Measurements from ENCODE around the gene TMEM178A.

Gene TMEM178A

DNA sequence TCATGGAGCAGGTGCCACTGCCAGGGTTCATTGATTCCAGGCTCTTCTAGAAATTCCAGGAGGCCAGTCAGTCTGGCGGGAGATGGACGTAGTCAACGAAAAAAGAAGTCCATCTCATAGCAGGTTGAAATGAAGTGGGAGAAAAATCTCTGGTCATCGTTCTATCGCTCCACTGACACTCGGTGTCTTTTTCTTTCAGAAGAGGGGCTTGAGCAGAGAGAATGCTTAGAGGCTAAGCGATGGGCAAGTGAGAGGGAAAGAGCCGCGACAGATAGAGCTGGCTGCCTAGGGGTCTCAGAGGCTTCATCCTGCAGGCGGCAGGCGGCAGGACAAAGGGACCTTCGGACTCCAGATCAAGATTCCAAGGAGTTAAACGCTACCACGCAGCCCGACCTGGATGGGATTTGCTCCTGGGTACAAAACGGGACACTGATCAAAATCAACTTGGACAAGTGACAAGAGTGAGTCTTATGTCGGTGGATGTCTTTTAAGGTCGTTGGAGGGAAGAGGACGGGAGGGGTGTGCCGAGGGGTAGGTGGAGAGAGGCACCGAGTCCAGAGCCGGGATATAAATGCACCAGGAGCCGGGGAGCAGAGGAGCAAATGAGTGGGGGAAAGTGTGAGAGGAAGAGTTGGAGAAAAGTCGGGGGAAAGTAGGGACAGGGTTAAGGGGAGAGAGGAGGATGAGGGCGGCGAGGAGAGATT, 677 bp upstream of the TMEM178A start:
- no peaks in the 10 kb centered on the region for H3K79me2 ChIP-seq
- H3K9ac ChIP-seq = no peak overlapping the region
- no peaks in the 10 kb centered on the region for H3K27me3 ChIP-seq (ENCODE audit: control insufficient read depth, insufficient read depth, low read length)
- H3K36me3 ChIP-seq (ENCODE audit: control insufficient read depth, insufficient read depth, low read length) = no peaks in the 10 kb centered on the region
- TF ChIP-seq, protein P1, sequence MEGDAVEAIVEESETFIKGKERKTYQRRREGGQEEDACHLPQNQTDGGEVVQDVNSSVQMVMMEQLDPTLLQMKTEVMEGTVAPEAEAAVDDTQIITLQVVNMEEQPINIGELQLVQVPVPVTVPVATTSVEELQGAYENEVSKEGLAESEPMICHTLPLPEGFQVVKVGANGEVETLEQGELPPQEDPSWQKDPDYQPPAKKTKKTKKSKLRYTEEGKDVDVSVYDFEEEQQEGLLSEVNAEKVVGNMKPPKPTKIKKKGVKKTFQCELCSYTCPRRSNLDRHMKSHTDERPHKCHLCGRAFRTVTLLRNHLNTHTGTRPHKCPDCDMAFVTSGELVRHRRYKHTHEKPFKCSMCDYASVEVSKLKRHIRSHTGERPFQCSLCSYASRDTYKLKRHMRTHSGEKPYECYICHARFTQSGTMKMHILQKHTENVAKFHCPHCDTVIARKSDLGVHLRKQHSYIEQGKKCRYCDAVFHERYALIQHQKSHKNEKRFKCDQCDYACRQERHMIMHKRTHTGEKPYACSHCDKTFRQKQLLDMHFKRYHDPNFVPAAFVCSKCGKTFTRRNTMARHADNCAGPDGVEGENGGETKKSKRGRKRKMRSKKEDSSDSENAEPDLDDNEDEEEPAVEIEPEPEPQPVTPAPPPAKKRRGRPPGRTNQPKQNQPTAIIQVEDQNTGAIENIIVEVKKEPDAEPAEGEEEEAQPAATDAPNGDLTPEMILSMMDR (IDR thresholded peaks at IDR 0.05) = no peak
- H3K4me1 ChIP-seq = no peaks in the 10 kb centered on the region
- peak overlapping the region; percentile 68 for H2AFZ ChIP-seq
- H3K9me3 ChIP-seq (ENCODE audit: control insufficient read depth, low read length) = no peaks in the 10 kb centered on the region
- no peak overlapping the region for H3K4me3 ChIP-seq (ENCODE audit: low read depth, low read length)
- no peak overlapping the region for H3K4me2 ChIP-seq (ENCODE audit: low read length)
- no peak overlapping the region for H3K27ac ChIP-seq

DNA sequence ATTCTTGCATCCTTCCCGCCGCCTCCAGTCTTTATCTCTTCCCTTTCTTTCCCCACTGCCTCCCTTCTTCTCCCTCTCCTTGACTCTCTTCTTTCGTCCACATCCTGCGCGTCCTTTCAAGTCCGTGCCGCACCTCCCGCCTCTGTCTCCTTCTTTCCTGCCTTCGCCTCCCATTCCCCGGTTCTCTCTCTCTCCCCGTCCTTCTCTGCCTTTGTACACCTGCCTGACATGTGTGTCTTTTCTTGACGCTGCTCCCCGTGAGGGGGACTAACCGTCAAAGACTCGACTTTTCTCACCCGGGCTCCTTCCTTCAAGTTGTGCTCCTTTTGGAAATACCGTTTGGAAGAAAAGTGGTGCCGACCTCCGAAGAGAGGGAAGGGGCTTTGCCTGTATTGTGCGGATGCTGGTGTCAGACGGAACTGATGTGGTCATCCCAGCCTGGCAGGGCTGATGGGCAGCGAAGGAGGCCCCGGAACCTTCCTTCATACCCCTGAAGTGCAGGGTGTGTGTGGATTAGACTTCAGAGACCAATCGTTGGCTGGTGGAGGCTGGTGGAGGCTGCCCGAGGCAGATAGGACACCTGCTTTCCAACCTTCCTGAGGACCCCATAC, 879 bp downstream of the TMEM178A start:
- TF ChIP-seq, protein P1 (IDR thresholded peaks at IDR 0.05) = no peak
- Histone ChIP-seq H3K9me3 (ENCODE audit: control insufficient read depth, low read length) (no peaks in the 10 kb centered on the region), H3K4me2 (ENCODE audit: low read length) (peak overlapping the region; percentile 70), H2AFZ (peak overlapping the region; percentile 54), H3K4me1 (no peaks in the 10 kb centered on the region), H3K9ac (no peak overlapping the region), H3K27me3 (ENCODE audit: control insufficient read depth, insufficient read depth, low read length) (no peaks in the 10 kb centered on the region), H3K4me3 (ENCODE audit: low read depth, low read length) (peak overlapping the region; percentile 31), H3K36me3 (ENCODE audit: control insufficient read depth, insufficient read depth, low read length) (no peaks in the 10 kb centered on the region), H3K27ac (no peak overlapping the region), H3K79me2 (no peaks in the 10 kb centered on the region)

DNA sequence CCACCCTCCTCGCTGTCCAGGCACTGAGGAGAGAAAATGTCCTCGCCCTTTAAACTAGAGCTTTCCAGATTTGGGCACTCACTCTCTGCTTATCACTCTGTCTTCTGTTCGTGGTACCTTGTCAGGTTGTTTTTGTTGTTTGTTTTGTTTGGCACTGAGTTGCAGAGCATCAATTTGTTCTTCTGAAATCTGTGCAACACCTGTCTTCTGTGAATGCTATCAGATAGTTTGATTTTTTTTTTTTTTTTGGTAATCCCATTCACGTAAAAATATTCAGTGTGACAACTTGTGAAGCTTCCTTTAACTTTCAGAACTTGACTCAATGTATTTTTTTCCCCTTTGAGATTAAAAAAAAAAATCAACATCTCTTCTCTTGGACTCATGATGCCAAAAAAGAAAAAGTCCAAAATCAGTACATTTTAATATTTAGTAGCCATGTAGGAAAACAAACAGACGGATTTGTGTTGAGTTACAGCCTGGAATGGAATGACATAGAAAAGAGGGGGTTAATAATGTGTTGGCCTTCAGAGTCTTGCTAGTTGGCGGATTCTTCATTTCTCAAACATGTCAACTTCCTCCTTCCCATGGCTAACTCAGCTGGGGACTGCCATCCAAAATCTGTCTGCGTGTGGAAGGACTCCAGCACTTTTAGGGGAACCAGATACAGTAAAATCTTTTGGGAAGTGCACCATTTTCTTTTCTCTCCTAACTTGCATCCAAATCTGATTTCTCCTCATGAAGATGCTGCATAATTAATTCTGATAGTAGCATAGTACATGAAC, 1.6 kb downstream of the TMEM178A start:
- peak overlapping the region; percentile 54 for H2AFZ ChIP-seq
- no peak overlapping the region for H3K4me2 ChIP-seq (ENCODE audit: low read length)
- no peaks in the 10 kb centered on the region for H3K27me3 ChIP-seq (ENCODE audit: control insufficient read depth, insufficient read depth, low read length)
- H3K9ac ChIP-seq = no peak overlapping the region
- TF ChIP-seq, protein P1 (IDR thresholded peaks at IDR 0.05) = no peak
- no peaks in the 10 kb centered on the region for H3K4me1 ChIP-seq
- no peak overlapping the region for H3K27ac ChIP-seq
- no peaks in the 10 kb centered on the region for H3K79me2 ChIP-seq
- H3K9me3 ChIP-seq (ENCODE audit: control insufficient read depth, low read length) = no peaks in the 10 kb centered on the region
- no peaks in the 10 kb centered on the region for H3K36me3 ChIP-seq (ENCODE audit: control insufficient read depth, insufficient read depth, low read length)
- no peak overlapping the region for H3K4me3 ChIP-seq (ENCODE audit: low read depth, low read length)

DNA sequence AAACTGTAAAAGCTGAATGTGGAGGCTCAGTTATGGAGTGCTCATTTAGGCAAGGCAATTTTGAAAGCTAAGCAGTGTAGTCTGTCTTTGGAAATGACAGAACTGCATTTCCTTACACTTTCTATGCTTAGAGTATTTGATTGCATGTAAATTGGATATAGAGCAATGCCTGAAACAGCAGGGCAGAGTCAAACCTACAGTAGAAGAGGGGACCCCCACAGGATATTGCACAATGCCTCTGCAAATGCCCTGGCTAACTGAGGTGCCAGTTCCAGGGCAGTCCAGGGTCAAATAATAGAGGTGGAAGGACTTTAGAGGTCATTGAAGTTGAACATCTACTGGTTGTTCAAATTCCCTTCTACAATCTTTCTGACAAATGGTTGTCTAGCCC, 2.2 kb downstream of the TMEM178A start:
- no peak overlapping the region for H2AFZ ChIP-seq
- H3K9me3 ChIP-seq (ENCODE audit: control insufficient read depth, low read length) = no peaks in the 10 kb centered on the region
- TF ChIP-seq, protein P1 (IDR thresholded peaks at IDR 0.05) = no peak
- no peak overlapping the region for H3K9ac ChIP-seq
- no peak overlapping the region for H3K27ac ChIP-seq
- H3K4me3 ChIP-seq (ENCODE audit: low read depth, low read length) = no peak overlapping the region
- no peaks in the 10 kb centered on the region for H3K79me2 ChIP-seq
- no peaks in the 10 kb centered on the region for H3K27me3 ChIP-seq (ENCODE audit: control insufficient read depth, insufficient read depth, low read length)
- H3K36me3 ChIP-seq (ENCODE audit: control insufficient read depth, insufficient read depth, low read length) = no peaks in the 10 kb centered on the region
- no peak overlapping the region for H3K4me2 ChIP-seq (ENCODE audit: low read length)
- H3K4me1 ChIP-seq = no peaks in the 10 kb centered on the region

Data from parathyroid adenoma (tissue), 2 donors.